CD14-positive monocyte (primary cell): ENCODE data around the gene IMMP2L. TPM values are rescaled to one million over a fixed set of nuclear protein-coding genes. Genes with fewer than 3 reads are reported as not detected.

Experiments used
- DNase-seq, 3 donors: peaks; one replicate each; pipeline ENCODE4 v3.0.0-alpha.2; 2011 to 2022
- H2AFZ ChIP-seq: 2 replicates; pipeline ENCODE4 v1.6.0; 2012; ENCODE audit warnings: mild to moderate bottlenecking, low read depth, low read length, inconsistent platforms; ENCODE audit not compliant: insufficient read depth, poor library complexity, severe bottlenecking
- H3K27ac ChIP-seq, 2 donors: 1 replicate in 1 of 2; 2 replicates in 1 of 2; pipeline ENCODE4 v1.5.1; 2012 to 2013; ENCODE audit warnings: low read length in 2 of 2, control low read depth in 1 of 2, inconsistent platforms in 1 of 2, low read depth in 1 of 2, mild to moderate bottlenecking in 1 of 2
- H3K27me3 ChIP-seq, 2 donors: one replicate each; pipeline versions ENCODE4 v1.6.0 to v1.6.1; 2011 to 2013; ENCODE audit warnings: low read length in 2 of 2; ENCODE audit not compliant: control insufficient read depth in 2 of 2, insufficient read depth in 2 of 2
- H3K36me3 ChIP-seq, 2 donors: replicated peaks in 1 of 2; 1 replicate in 1 of 2; 2 replicates in 1 of 2; pipeline versions ENCODE4 v1.5.1 to v1.6.1; 2012 to 2013; ENCODE audit warnings: low read length in 2 of 2, control low read depth in 1 of 2, inconsistent platforms in 1 of 2, mild to moderate bottlenecking in 1 of 2; ENCODE audit not compliant: insufficient read depth in 2 of 2, control insufficient read depth in 1 of 2
- H3K4me1 ChIP-seq, 2 donors: 1 replicate in 1 of 2; 2 replicates in 1 of 2; pipeline versions ENCODE4 v1.5.1 to v1.6.1; 2012 to 2013; ENCODE audit warnings: low read length in 2 of 2, control low read depth in 1 of 2, inconsistent platforms in 1 of 2, mild to moderate bottlenecking in 1 of 2, moderate library complexity in 1 of 2; ENCODE audit not compliant: insufficient read depth in 2 of 2, control insufficient read depth in 1 of 2
- H3K4me2 ChIP-seq: replicated peaks from 2 replicates; pipeline ENCODE3; 2012; ENCODE audit warnings: low read length, moderate library complexity, mild to moderate bottlenecking; ENCODE audit not compliant: poor library complexity, severe bottlenecking; ENCODE audit errors: extremely low read depth
- H3K4me3 ChIP-seq, 3 experiments: fragments of 200-600 bp in 1 of 3; sonication (generic) in 1 of 3; replicated peaks in 1 of 3; 1 replicate in 2 of 3; 2 replicates in 1 of 3; pipeline ENCODE4 v1.5.1; 2011 to 2013; ENCODE audit warnings: low read length in 3 of 3, mild to moderate bottlenecking in 3 of 3, control low read depth in 2 of 3, low read depth in 2 of 3, inconsistent platforms in 1 of 3, moderate library complexity in 1 of 3
- H3K79me2 ChIP-seq: 2 replicates; pipeline ENCODE4 v1.6.0; 2012; ENCODE audit warnings: mild to moderate bottlenecking, control low read depth, inconsistent platforms, low read length, moderate library complexity; ENCODE audit not compliant: insufficient read depth
- H3K9ac ChIP-seq: 2 replicates; pipeline ENCODE4 v1.6.0; 2017; ENCODE audit warnings: low read length, mild to moderate bottlenecking; ENCODE audit not compliant: insufficient read depth, poor library complexity, severe bottlenecking
- H3K9me3 ChIP-seq, 2 donors: replicated peaks in 1 of 2; 1 replicate in 1 of 2; 2 replicates in 1 of 2; pipeline versions ENCODE4 v1.5.1 to v1.6.1; 2012 to 2013; ENCODE audit warnings: low read length in 2 of 2, control low read depth in 1 of 2; ENCODE audit not compliant: control insufficient read depth in 1 of 2, insufficient read depth in 1 of 2
- H4K20me1 ChIP-seq: 2 replicates; pipeline ENCODE4 v1.6.0; 2012; ENCODE audit warnings: mild to moderate bottlenecking, low read length, control low read depth, moderate library complexity; ENCODE audit not compliant: insufficient read depth
- H3K27ac Mint-ChIP-seq, 7 donors: one replicate each; pipeline ENCODE4 v1.8.0; 2020; ENCODE audit warnings: mild to moderate bottlenecking in 7 of 7, mixed read lengths in 7 of 7, moderate library complexity in 6 of 7, inconsistent platforms in 2 of 7
- H3K27me3 Mint-ChIP-seq, 3 donors: one replicate each; pipeline ENCODE4 v1.8.0; 2021 to 2022; ENCODE audit warnings: low read depth in 3 of 3, mild to moderate bottlenecking in 3 of 3, mixed read lengths in 3 of 3, moderate library complexity in 3 of 3, inconsistent platforms in 1 of 3
- H3K36me3 Mint-ChIP-seq, 2 donors: one replicate each; pipeline ENCODE4 v1.8.0; 2020; ENCODE audit warnings: mixed read lengths in 2 of 2, inconsistent platforms in 1 of 2, mild to moderate bottlenecking in 1 of 2
- H3K4me1 Mint-ChIP-seq: one replicate; pipeline ENCODE4 v1.8.0; 2020; ENCODE audit warnings: mild to moderate bottlenecking, mixed read lengths
- H3K4me3 Mint-ChIP-seq, 2 donors: one replicate each; pipeline ENCODE4 v1.8.0; 2020; ENCODE audit warnings: mild to moderate bottlenecking in 2 of 2, mixed read lengths in 2 of 2, moderate library complexity in 1 of 2
- H3K9me3 Mint-ChIP-seq, 7 donors: one replicate each; pipeline ENCODE4 v1.8.0; 2020 to 2022; ENCODE audit warnings: mixed read lengths in 7 of 7, mild to moderate bottlenecking in 6 of 7, moderate library complexity in 6 of 7, inconsistent platforms in 2 of 7
- WGBS: methylation state at CpG from one replicate; pipeline ENCODE4 v1.1.5; 2013; ENCODE audit warnings: missing lambda C conversion rate; ENCODE audit not compliant: insufficient coverage; 5-methylcytosine and 5-hydroxymethylcytosine counted together
- intact Hi-C, 2 donors: fragments of 100-400 bp; cut with micrococcal nuclease; formaldehyde crosslinking; loops; one replicate each; pipeline versions ENCODE4 v1.15.0 to v1.15.1; 2023
- polyA plus RNA-seq, 3 donors: library from polyadenylated mRNA; depleted of rRNA in 1 of 3; unstranded in 2 of 3; stranded (reverse) in 1 of 3; fragments of 300-500 nt in 2 of 3; fragments of >200 nt in 1 of 3; fragmentation: Illumina TruSeq in 2 of 3; gene quantifications; 1 replicate in 2 of 3; 2 replicates in 1 of 3; pipeline ENCODE4 v1.2.3, GENCODE V29; 2012 to 2021
- TF ChIP-seq, protein P1 (sequence below): fragments of 200-600 bp; IDR thresholded peaks from one replicate; pipeline ENCODE4 v1.8.0; 2022; ENCODE audit warnings: antibody characterized with exemption, mild to moderate bottlenecking

Gene IMMP2L
- polyA plus RNA-seq, 3 donors: 1.9 to 6.4 (median 6.2) TPM

DNA sequence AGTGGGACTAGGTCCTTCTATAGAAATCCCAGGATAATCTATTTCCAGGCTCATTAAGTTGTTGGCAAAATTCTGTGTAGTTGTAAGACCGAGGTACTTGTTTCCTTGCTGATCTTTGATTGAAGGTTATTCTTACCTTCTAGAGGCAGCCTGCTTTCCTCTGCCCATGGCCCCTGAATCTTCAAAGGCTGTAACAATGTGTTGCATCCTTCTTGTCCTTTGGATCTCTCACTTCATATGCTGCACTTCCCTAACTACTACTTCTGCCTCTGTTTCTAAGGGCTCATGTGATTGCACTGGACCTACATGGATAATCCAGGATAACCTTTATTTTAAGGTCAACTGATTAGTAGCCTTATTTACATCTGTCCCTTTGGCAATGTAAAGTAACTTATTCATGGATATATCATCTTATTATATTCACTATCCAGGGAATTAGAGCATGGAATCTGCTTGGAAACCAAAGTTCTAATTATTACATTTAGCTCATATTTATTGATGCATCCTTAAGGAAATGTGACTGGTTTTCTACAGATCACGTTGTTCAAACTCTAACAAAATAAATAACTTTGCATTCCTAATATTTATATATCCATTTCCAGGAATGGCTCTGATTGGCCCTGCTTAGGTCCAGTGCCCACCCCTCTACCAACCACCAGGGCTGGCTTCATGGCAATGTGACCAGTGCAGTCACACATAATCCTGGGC lies 85.6 kb downstream of the IMMP2L start:
- no peak overlapping the region for H3K4me3 ChIP-seq
- H3K79me2 ChIP-seq: no peaks in the 10 kb centered on the region
- no peaks in the 10 kb centered on the region for H3K36me3 ChIP-seq
- no peaks in the 10 kb centered on the region for H3K27me3 ChIP-seq
- H3K4me2 ChIP-seq: no peak overlapping the region
- no peak overlapping the region for H2AFZ ChIP-seq
- DNase-seq: no peak
- H4K20me1 ChIP-seq: no peaks in the 10 kb centered on the region
- WGBS: no CpG with 5 or more reads among the region's 2 CpGs
- intact Hi-C loops: no loop called here
- Mint-ChIP-seq H3K36me3 (no peaks in the 10 kb centered on the region), H3K4me3 (no peak overlapping the region), H3K27me3 (no peaks in the 10 kb centered on the region), H3K4me1 (no peaks in the 10 kb centered on the region), H3K9me3 (peaks cover 0 to 3% (median 0%) of the 10 kb centered on the region in 7 donors), H3K27ac (no peak overlapping the region)
- no peak overlapping the region for H3K27ac ChIP-seq
- H3K4me1 ChIP-seq: no peaks in the 10 kb centered on the region
- TF ChIP-seq, protein P1, sequence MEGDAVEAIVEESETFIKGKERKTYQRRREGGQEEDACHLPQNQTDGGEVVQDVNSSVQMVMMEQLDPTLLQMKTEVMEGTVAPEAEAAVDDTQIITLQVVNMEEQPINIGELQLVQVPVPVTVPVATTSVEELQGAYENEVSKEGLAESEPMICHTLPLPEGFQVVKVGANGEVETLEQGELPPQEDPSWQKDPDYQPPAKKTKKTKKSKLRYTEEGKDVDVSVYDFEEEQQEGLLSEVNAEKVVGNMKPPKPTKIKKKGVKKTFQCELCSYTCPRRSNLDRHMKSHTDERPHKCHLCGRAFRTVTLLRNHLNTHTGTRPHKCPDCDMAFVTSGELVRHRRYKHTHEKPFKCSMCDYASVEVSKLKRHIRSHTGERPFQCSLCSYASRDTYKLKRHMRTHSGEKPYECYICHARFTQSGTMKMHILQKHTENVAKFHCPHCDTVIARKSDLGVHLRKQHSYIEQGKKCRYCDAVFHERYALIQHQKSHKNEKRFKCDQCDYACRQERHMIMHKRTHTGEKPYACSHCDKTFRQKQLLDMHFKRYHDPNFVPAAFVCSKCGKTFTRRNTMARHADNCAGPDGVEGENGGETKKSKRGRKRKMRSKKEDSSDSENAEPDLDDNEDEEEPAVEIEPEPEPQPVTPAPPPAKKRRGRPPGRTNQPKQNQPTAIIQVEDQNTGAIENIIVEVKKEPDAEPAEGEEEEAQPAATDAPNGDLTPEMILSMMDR: no peak
- no peak overlapping the region for H3K9ac ChIP-seq
- no peaks in the 10 kb centered on the region for H3K9me3 ChIP-seq

DNA sequence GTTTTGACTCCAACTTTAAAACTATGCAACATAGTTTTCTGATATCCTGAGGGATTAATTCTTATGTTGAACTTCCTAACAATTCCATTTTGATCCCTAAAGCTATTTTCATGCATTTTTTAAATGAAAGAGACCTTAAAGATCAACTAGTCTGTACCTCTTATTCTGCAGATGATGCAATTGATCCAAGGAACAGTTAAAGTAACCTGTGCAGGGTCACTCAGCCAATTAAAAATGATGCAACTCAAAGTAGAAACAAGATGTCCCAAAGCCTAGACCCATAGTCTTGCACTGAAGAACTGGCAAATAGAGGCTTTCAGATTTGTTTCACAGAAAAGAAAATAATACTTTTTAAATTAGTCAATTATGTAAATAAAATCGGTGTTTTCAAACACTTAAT lies 86.3 kb downstream of the IMMP2L start:
- TF ChIP-seq, protein P1: no peak
- H3K4me3 ChIP-seq: no peak overlapping the region
- WGBS: no CpG with 5 or more reads among the region's 1 CpG
- H3K36me3 ChIP-seq: no peaks in the 10 kb centered on the region
- Mint-ChIP-seq H3K4me3 (no peak overlapping the region), H3K27me3 (no peaks in the 10 kb centered on the region), H3K9me3 (peaks cover 0 to 4% (median 3%) of the 10 kb centered on the region in 7 donors), H3K4me1 (no peaks in the 10 kb centered on the region), H3K36me3 (no peaks in the 10 kb centered on the region), H3K27ac (no peak overlapping the region)
- H3K4me2 ChIP-seq: no peak overlapping the region
- no peak overlapping the region for H3K9ac ChIP-seq
- H3K9me3 ChIP-seq: no peaks in the 10 kb centered on the region
- no peak overlapping the region for H3K27ac ChIP-seq
- intact Hi-C loops: no loop called here
- no peaks in the 10 kb centered on the region for H3K79me2 ChIP-seq
- H3K27me3 ChIP-seq: no peaks in the 10 kb centered on the region
- no peaks in the 10 kb centered on the region for H4K20me1 ChIP-seq
- no peaks in the 10 kb centered on the region for H3K4me1 ChIP-seq
- H2AFZ ChIP-seq: no peak overlapping the region
- no peak for DNase-seq
